ENCODE data around the gene RAB36.

- TF ChIP-seq CTCF (IDR thresholded peaks at IDR 0.05) (no peak), POLR2A (IDR thresholded peaks at IDR 0.05) (no peak)
These were observed 16.3 kb downstream of the RAB36 start for GRCh38 chr22:23161574-23161973.
